Caco-2 (cell line): ENCODE measurements around the gene IRS2. TPM values are rescaled to one million over a fixed set of nuclear protein-coding genes. Genes with fewer than 3 reads are reported as not detected.
A peak's percentile ranks its signal among the peaks of the same experiment; 100 is the strongest.

ENCODE experiments used
- BruUV-seq: library from RNA; stranded (reverse); fragments of 400-500 nt; replicated peaks from 2 replicates; lab custom pipeline; 2021; lab: Mats Ljungman, UMichigan
- CTCF ChIA-PET: fragments of 300-600 bp; sonication (Branson Sonifier 250); formaldehyde crosslinking; loops from one replicate; lab custom pipeline; 2022; ENCODE audit warnings: antibody characterized with exemption; lab: Charles Lee
- POLR2A ChIA-PET: fragments of 300-600 bp; sonication (Branson Sonifier 250); formaldehyde crosslinking; loops from one replicate; lab custom pipeline; 2022; ENCODE audit warnings: antibody characterized with exemption; lab: Charles Lee
- DNase-seq, 2 experiments: peaks; one replicate each; pipeline versions ENCODE4 v3.0.0 to v3.0.0-alpha.2; 2020 to 2022
- H3K27me3 ChIP-seq: replicated peaks from 2 replicates; pipeline ENCODE4 v1.6.0; 2011; ENCODE audit warnings: low read length; ENCODE audit not compliant: control insufficient read depth, insufficient read depth
- H3K36me3 ChIP-seq: 2 replicates; pipeline ENCODE4 v1.5.1; 2011; ENCODE audit warnings: low read length; ENCODE audit not compliant: control insufficient read depth, insufficient read depth
- H3K4me1 ChIP-seq: fragments of 250-450 bp; sonication (Bioruptor Pico); 2 replicates; pipeline ENCODE4 v1.5.1; 2020; ENCODE audit warnings: mild to moderate bottlenecking
- H3K4me3 ChIP-seq: 2 replicates; pipeline ENCODE4 v1.5.1; 2011; ENCODE audit warnings: low read depth, mild to moderate bottlenecking, control low read depth, low read length
- H3K9me3 ChIP-seq: fragments of 250-450 bp; sonication (Bioruptor Pico); 2 replicates; pipeline ENCODE4 v1.5.1; 2020; ENCODE audit warnings: mild to moderate bottlenecking, moderate library complexity
- H3K27ac Mint-ChIP-seq: one replicate; pipeline ENCODE4 v1.8.0; 2022; ENCODE audit warnings: mixed read lengths; ENCODE audit not compliant: unreplicated experiment
- H3K27me3 Mint-ChIP-seq: one replicate; pipeline ENCODE4 v1.8.0; 2022; ENCODE audit warnings: mixed read lengths; ENCODE audit not compliant: insufficient read depth, unreplicated experiment
- H3K36me3 Mint-ChIP-seq: one replicate; pipeline ENCODE4 v1.8.0; 2022; ENCODE audit warnings: mild to moderate bottlenecking, mixed read lengths; ENCODE audit not compliant: insufficient read depth, unreplicated experiment
- H3K4me1 Mint-ChIP-seq: one replicate; pipeline ENCODE4 v1.8.0; 2022; ENCODE audit warnings: low read depth, mixed read lengths; ENCODE audit not compliant: unreplicated experiment
- H3K4me3 Mint-ChIP-seq: one replicate; pipeline ENCODE4 v1.8.0; 2022; ENCODE audit warnings: mild to moderate bottlenecking, moderate library complexity, mixed read lengths; ENCODE audit not compliant: unreplicated experiment
- H3K9me3 Mint-ChIP-seq: one replicate; pipeline ENCODE4 v1.8.0; 2022; ENCODE audit warnings: mixed read lengths; ENCODE audit not compliant: unreplicated experiment
- intact Hi-C: fragments of 100-400 bp; cut with micrococcal nuclease; formaldehyde crosslinking; loops from one replicate; pipeline ENCODE4 v1.10.0; 2022; ENCODE audit not compliant: unreplicated experiment
- total RNA-seq: library from RNA; stranded (reverse); gene quantifications from 2 replicates; pipeline ENCODE4 v1.2.3, GENCODE V29; 2022
- TF ChIP-seq, protein P1 (sequence below), 2 experiments: fragments of 200-600 bp in 1 of 2; IDR thresholded peaks; 1 replicate in 1 of 2; 2 replicates in 1 of 2; pipeline versions ENCODE4 v1.5.1 to v1.8.0; 2011 to 2022; ENCODE audit warnings: antibody characterized with exemption in 1 of 2, control low read depth in 1 of 2, inconsistent platforms in 1 of 2, low read depth in 1 of 2, low read length in 1 of 2, mild to moderate bottlenecking in 1 of 2, moderate library complexity in 1 of 2; ENCODE audit not compliant: insufficient read depth in 1 of 2, severe bottlenecking in 1 of 2, unreplicated experiment in 1 of 2

The IRS2 gene
- total RNA-seq, 1 experiment from 2014 or later: 5.5 TPM

- no peaks in the 10 kb centered on the region for H3K4me1 Mint-ChIP-seq
- ChIA-PET POLR2A (no interaction called here), CTCF (interaction anchor here (0.6 to 1.2 kb wide), 3 partner anchors 181 to 824 kb away, joined by 4 to 5 read pairs (median 5); no protein-coding TSS in a partner anchor)
- peak; percentile 55 to 59 for DNase-seq
- Histone ChIP-seq H3K36me3 (no peaks in the 10 kb centered on the region), H3K4me3 (peak overlapping the region; percentile 61), H3K9me3 (no peaks in the 10 kb centered on the region), H3K27me3 (no peaks in the 10 kb centered on the region), H3K4me1 (peaks cover 4% of the 10 kb centered on the region; the same call in 1 of the 2 replicates)
- no peaks in the 10 kb centered on the region for H3K9me3 Mint-ChIP-seq
- H3K27ac Mint-ChIP-seq: no peak overlapping the region
- TSS peak; percentile 2 for BruUV-seq
- TF ChIP-seq, protein P1, sequence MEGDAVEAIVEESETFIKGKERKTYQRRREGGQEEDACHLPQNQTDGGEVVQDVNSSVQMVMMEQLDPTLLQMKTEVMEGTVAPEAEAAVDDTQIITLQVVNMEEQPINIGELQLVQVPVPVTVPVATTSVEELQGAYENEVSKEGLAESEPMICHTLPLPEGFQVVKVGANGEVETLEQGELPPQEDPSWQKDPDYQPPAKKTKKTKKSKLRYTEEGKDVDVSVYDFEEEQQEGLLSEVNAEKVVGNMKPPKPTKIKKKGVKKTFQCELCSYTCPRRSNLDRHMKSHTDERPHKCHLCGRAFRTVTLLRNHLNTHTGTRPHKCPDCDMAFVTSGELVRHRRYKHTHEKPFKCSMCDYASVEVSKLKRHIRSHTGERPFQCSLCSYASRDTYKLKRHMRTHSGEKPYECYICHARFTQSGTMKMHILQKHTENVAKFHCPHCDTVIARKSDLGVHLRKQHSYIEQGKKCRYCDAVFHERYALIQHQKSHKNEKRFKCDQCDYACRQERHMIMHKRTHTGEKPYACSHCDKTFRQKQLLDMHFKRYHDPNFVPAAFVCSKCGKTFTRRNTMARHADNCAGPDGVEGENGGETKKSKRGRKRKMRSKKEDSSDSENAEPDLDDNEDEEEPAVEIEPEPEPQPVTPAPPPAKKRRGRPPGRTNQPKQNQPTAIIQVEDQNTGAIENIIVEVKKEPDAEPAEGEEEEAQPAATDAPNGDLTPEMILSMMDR (IDR thresholded peaks at IDR 0.05; ENCODE audit: insufficient read depth in 1 of 2, low read depth in 1 of 2, low read length in 1 of 2, severe bottlenecking in 1 of 2, unreplicated experiment in 1 of 2): no peak
- peaks cover 6% of the 10 kb centered on the region for H3K36me3 Mint-ChIP-seq
- H3K4me3 Mint-ChIP-seq: peak overlapping the region; percentile 64
- H3K27me3 Mint-ChIP-seq: peaks cover 12% of the 10 kb centered on the region
- intact Hi-C loops: loop anchor here (2.0 to 10.0 kb wide), 4 partner anchors 199 to 825 kb away; no protein-coding TSS in a partner anchor
These were observed 1.1 kb downstream of the IRS2 start for GRCh38 chr13:109785141-109785891.

GRCh38 chr13:109784590-109785140, 1.7 kb downstream of the IRS2 start:
- no peaks in the 10 kb centered on the region for H3K27me3 ChIP-seq
- ChIA-PET POLR2A (no interaction called here), CTCF (interaction anchor here (0.6 to 1.2 kb wide), 4 partner anchors 180 to 823 kb away, joined by 3 to 5 read pairs (median 4); no protein-coding TSS in a partner anchor)
- BruUV-seq: no TSS peak
- H3K27me3 Mint-ChIP-seq: peaks cover 12% of the 10 kb centered on the region
- intact Hi-C loops: loop anchor here (2.0 to 10.0 kb wide), 4 partner anchors 198 to 824 kb away; no protein-coding TSS in a partner anchor
- no peak overlapping the region for H3K27ac Mint-ChIP-seq
- H3K9me3 Mint-ChIP-seq: no peaks in the 10 kb centered on the region
- H3K36me3 ChIP-seq: no peaks in the 10 kb centered on the region
- H3K4me3 ChIP-seq: peak overlapping the region; percentile 61
- peak; percentile 72 to 90 for DNase-seq
- H3K36me3 Mint-ChIP-seq: peaks cover 6% of the 10 kb centered on the region
- peaks cover 4% of the 10 kb centered on the region; the same call in 1 of the 2 replicates for H3K4me1 ChIP-seq
- H3K4me1 Mint-ChIP-seq: no peaks in the 10 kb centered on the region
- no peaks in the 10 kb centered on the region for H3K9me3 ChIP-seq
- peak overlapping the region; percentile 64 for H3K4me3 Mint-ChIP-seq
- TF ChIP-seq, protein P1 (IDR thresholded peaks at IDR 0.05; ENCODE audit: insufficient read depth in 1 of 2, low read depth in 1 of 2, low read length in 1 of 2, severe bottlenecking in 1 of 2, unreplicated experiment in 1 of 2): peak; percentile 18 to 60

DNA sequence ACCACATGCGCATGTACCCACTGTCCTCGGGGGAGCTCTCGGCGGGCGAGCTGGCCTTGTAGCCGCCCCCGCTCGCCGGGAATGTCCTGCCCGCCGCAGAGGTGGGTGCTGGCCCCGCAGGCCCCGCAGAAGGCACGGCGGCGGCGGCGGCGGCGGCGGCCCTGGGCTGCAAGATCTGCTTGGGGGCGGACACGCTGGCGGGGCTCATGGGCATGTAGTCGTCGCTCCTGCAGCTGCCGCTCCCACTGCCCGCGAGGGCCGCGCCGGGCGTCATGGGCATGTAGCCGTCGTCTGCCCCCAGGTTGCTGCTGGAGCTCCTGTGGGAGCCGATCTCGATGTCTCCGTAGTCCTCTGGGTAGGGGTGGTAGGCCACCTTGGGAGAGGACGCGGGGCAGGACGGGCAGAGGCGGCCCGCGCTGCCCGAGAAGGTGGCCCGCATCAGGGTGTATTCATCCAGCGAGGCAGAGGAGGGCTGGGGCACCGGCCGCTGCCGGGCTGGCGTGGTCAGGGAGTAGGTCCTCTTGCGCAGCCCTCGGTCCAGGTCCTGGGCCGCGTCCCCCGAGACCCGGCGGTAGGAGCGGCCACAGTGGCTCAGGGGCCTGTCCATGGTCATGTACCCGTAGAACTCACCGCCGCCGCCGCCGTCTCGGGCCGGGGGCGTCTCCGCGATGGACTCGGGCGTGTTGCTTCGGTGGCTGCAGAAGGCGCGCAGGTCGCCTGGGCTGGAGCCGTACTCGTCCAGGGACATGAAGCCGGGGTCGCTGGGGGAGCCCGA, 2.4 kb downstream of the IRS2 start:
- intact Hi-C loops: loop anchor here (2.0 to 10.0 kb wide), 3 partner anchors 197 to 823 kb away; no protein-coding TSS in a partner anchor
- no peaks in the 10 kb centered on the region for H3K27me3 ChIP-seq
- Mint-ChIP-seq H3K27me3 (peaks cover 8% of the 10 kb centered on the region), H3K9me3 (no peaks in the 10 kb centered on the region), H3K4me1 (peaks cover 6% of the 10 kb centered on the region), H3K36me3 (peaks cover 6% of the 10 kb centered on the region), H3K4me3 (peak overlapping the region; percentile 64), H3K27ac (no peak overlapping the region)
- H3K4me3 ChIP-seq: peak overlapping the region; percentile 33
- peaks cover 4% of the 10 kb centered on the region; the same call in 1 of the 2 replicates for H3K4me1 ChIP-seq
- H3K36me3 ChIP-seq: no peaks in the 10 kb centered on the region
- H3K9me3 ChIP-seq: no peaks in the 10 kb centered on the region
- ChIA-PET CTCF (interaction anchor here (0.6 kb wide), 1 partner anchor 287 kb away, joined by 3 read pairs; no protein-coding TSS in a partner anchor), POLR2A (no interaction called here)
- no peak for DNase-seq
- no TSS peak for BruUV-seq
- TF ChIP-seq, protein P1 (IDR thresholded peaks at IDR 0.05; ENCODE audit: insufficient read depth in 1 of 2, low read depth in 1 of 2, low read length in 1 of 2, severe bottlenecking in 1 of 2, unreplicated experiment in 1 of 2): no peak
